Measurements from ENCODE around the gene SPTBN4.

- no peak for TF ChIP-seq CTCF (conservative IDR thresholded peaks at IDR 0.05; ENCODE audit: low read depth, low read length)
- TF ChIP-seq EZH2 (IDR thresholded peaks at IDR 0.05; ENCODE audit: low read length, unreplicated experiment) = no peak
These were observed 100.4 kb downstream of the SPTBN4 start for GRCh38 chr19:40567040-40567749.
